ENCODE results near the gene RAE1.

RAE1 gene

GRCh38 chr20:57369596-57369995, 18.5 kb downstream of the RAE1 start:
- no peak overlapping the region for H3K56ac ChIP-seq (ENCODE audit: low read length)
- H2BK120ac ChIP-seq (ENCODE audit: low read depth, low read length): no peak overlapping the region
- no peak for DNase-seq
- H2AK5ac ChIP-seq (ENCODE audit: low read length): no peak overlapping the region
- H3K79me1 ChIP-seq (ENCODE audit: low read length): no peaks in the 10 kb centered on the region
- no peaks in the 10 kb centered on the region for H3K79me2 ChIP-seq (ENCODE audit: control insufficient read depth, insufficient read depth, low read length)
- no peak overlapping the region for H3K27ac ChIP-seq (ENCODE audit: low read depth, low read length)
- H3K27me3 ChIP-seq (ENCODE audit: insufficient read depth, low read length, poor library complexity): no peaks in the 10 kb centered on the region
- H3K4me2 ChIP-seq (ENCODE audit: low read length): no peak overlapping the region
- H3K4ac ChIP-seq (ENCODE audit: low read depth, low read length): no peak overlapping the region
- no peak overlapping the region for H2BK15ac ChIP-seq (replicated peaks; ENCODE audit: low read depth)
- H3K23ac ChIP-seq (ENCODE audit: low read length): no peak overlapping the region
- no peaks in the 10 kb centered on the region for H3K4me1 ChIP-seq (ENCODE audit: control insufficient read depth, low read depth, low read length)
- peaks cover 30% of the 10 kb centered on the region for H3K36me3 ChIP-seq (ENCODE audit: control insufficient read depth, insufficient read depth, low read length)
- no peak overlapping the region for H4K8ac ChIP-seq (ENCODE audit: low read depth, low read length)
- no peak overlapping the region for H3K4me3 ChIP-seq (ENCODE audit: low read length)
- H4K5ac ChIP-seq (ENCODE audit: low read length): no peak overlapping the region
- H3K9ac ChIP-seq (ENCODE audit: low read length): no peak overlapping the region
- no peak overlapping the region for H2BK5ac ChIP-seq (ENCODE audit: low read length)
- no peak overlapping the region for H3K18ac ChIP-seq (ENCODE audit: low read length)
- WGBS (ENCODE audit: extremely low coverage, insufficient coverage, low lambda C conversion rate): no CpG with 5 or more reads among the region's 3 CpGs

- no peaks in the 10 kb centered on the region for H3K79me2 ChIP-seq (ENCODE audit: control insufficient read depth, insufficient read depth, low read length)
- no peak overlapping the region for H2AK5ac ChIP-seq (ENCODE audit: low read length)
- H3K79me1 ChIP-seq (ENCODE audit: low read length): no peaks in the 10 kb centered on the region
- H4K5ac ChIP-seq (ENCODE audit: low read length): no peak overlapping the region
- no peak overlapping the region for H2BK15ac ChIP-seq (replicated peaks; ENCODE audit: low read depth)
- no peak overlapping the region for H3K9ac ChIP-seq (ENCODE audit: low read length)
- WGBS (ENCODE audit: extremely low coverage, insufficient coverage, low lambda C conversion rate): no CpG with 5 or more reads among the region's 9 CpGs
- no peak for DNase-seq
- H3K4me1 ChIP-seq (ENCODE audit: control insufficient read depth, low read depth, low read length): no peaks in the 10 kb centered on the region
- H3K4ac ChIP-seq (ENCODE audit: low read depth, low read length): no peak overlapping the region
- H3K27ac ChIP-seq (ENCODE audit: low read depth, low read length): no peak overlapping the region
- H3K23ac ChIP-seq (ENCODE audit: low read length): no peak overlapping the region
- no peak overlapping the region for H3K18ac ChIP-seq (ENCODE audit: low read length)
- no peak overlapping the region for H2BK5ac ChIP-seq (ENCODE audit: low read length)
- H3K36me3 ChIP-seq (ENCODE audit: control insufficient read depth, insufficient read depth, low read length): peaks cover 35% of the 10 kb centered on the region
- no peak overlapping the region for H4K8ac ChIP-seq (ENCODE audit: low read depth, low read length)
- H3K27me3 ChIP-seq (ENCODE audit: insufficient read depth, low read length, poor library complexity): no peaks in the 10 kb centered on the region
- H2BK120ac ChIP-seq (ENCODE audit: low read depth, low read length): no peak overlapping the region
- no peak overlapping the region for H3K4me3 ChIP-seq (ENCODE audit: low read length)
- no peak overlapping the region for H3K56ac ChIP-seq (ENCODE audit: low read length)
- no peak overlapping the region for H3K4me2 ChIP-seq (ENCODE audit: low read length)
Measured at GRCh38 chr20:57370316-57370715, 19.3 kb downstream of the RAE1 start.

GRCh38 chr20:57371363-57371762, 20.3 kb downstream of the RAE1 start:
- H2BK120ac ChIP-seq (ENCODE audit: low read depth, low read length): no peak overlapping the region
- no peak overlapping the region for H3K4me3 ChIP-seq (ENCODE audit: low read length)
- H3K4me2 ChIP-seq (ENCODE audit: low read length): no peak overlapping the region
- H2BK15ac ChIP-seq (replicated peaks; ENCODE audit: low read depth): no peak overlapping the region
- no peak overlapping the region for H3K27ac ChIP-seq (ENCODE audit: low read depth, low read length)
- H3K79me1 ChIP-seq (ENCODE audit: low read length): no peaks in the 10 kb centered on the region
- no peak overlapping the region for H4K5ac ChIP-seq (ENCODE audit: low read length)
- no peaks in the 10 kb centered on the region for H3K79me2 ChIP-seq (ENCODE audit: control insufficient read depth, insufficient read depth, low read length)
- H3K4me1 ChIP-seq (ENCODE audit: control insufficient read depth, low read depth, low read length): no peaks in the 10 kb centered on the region
- H3K18ac ChIP-seq (ENCODE audit: low read length): no peak overlapping the region
- no peak overlapping the region for H2BK5ac ChIP-seq (ENCODE audit: low read length)
- peaks cover 38% of the 10 kb centered on the region for H3K36me3 ChIP-seq (ENCODE audit: control insufficient read depth, insufficient read depth, low read length)
- no peak overlapping the region for H3K4ac ChIP-seq (ENCODE audit: low read depth, low read length)
- no CpG with 5 or more reads among the region's 4 CpGs for WGBS (ENCODE audit: extremely low coverage, insufficient coverage, low lambda C conversion rate)
- no peaks in the 10 kb centered on the region for H3K27me3 ChIP-seq (ENCODE audit: insufficient read depth, low read length, poor library complexity)
- H3K9ac ChIP-seq (ENCODE audit: low read length): no peak overlapping the region
- H3K23ac ChIP-seq (ENCODE audit: low read length): no peak overlapping the region
- DNase-seq: no peak
- no peak overlapping the region for H2AK5ac ChIP-seq (ENCODE audit: low read length)
- no peak overlapping the region for H3K56ac ChIP-seq (ENCODE audit: low read length)
- H4K8ac ChIP-seq (ENCODE audit: low read depth, low read length): no peak overlapping the region

GRCh38 chr20:57372157-57372556, 21.1 kb downstream of the RAE1 start:
- Histone ChIP-seq H2BK5ac (ENCODE audit: low read length) (no peak overlapping the region), H3K4me3 (ENCODE audit: low read length) (no peak overlapping the region), H3K23ac (ENCODE audit: low read length) (no peak overlapping the region), H2BK15ac (replicated peaks; ENCODE audit: low read depth) (no peak overlapping the region), H4K8ac (ENCODE audit: low read depth, low read length) (no peak overlapping the region), H3K79me2 (ENCODE audit: control insufficient read depth, insufficient read depth, low read length) (no peaks in the 10 kb centered on the region), H3K56ac (ENCODE audit: low read length) (no peak overlapping the region), H3K9ac (ENCODE audit: low read length) (no peak overlapping the region), H3K27ac (ENCODE audit: low read depth, low read length) (no peak overlapping the region), H2BK120ac (ENCODE audit: low read depth, low read length) (no peak overlapping the region), H3K79me1 (ENCODE audit: low read length) (no peaks in the 10 kb centered on the region), H3K27me3 (ENCODE audit: insufficient read depth, low read length, poor library complexity) (no peaks in the 10 kb centered on the region), H3K36me3 (ENCODE audit: control insufficient read depth, insufficient read depth, low read length) (peaks cover 35% of the 10 kb centered on the region), H3K4me2 (ENCODE audit: low read length) (no peak overlapping the region), H2AK5ac (ENCODE audit: low read length) (no peak overlapping the region), H3K4ac (ENCODE audit: low read depth, low read length) (no peak overlapping the region), H3K18ac (ENCODE audit: low read length) (no peak overlapping the region), H4K5ac (ENCODE audit: low read length) (no peak overlapping the region), H3K4me1 (ENCODE audit: control insufficient read depth, low read depth, low read length) (no peaks in the 10 kb centered on the region)
- no CpG with 5 or more reads among the region's 9 CpGs for WGBS (ENCODE audit: extremely low coverage, insufficient coverage, low lambda C conversion rate)
- no peak for DNase-seq

- H3K36me3 ChIP-seq (ENCODE audit: control insufficient read depth, insufficient read depth, low read length): peaks cover 35% of the 10 kb centered on the region
- no CpG with 5 or more reads among the region's 25 CpGs for WGBS (ENCODE audit: extremely low coverage, insufficient coverage, low lambda C conversion rate)
Measured at GRCh38 chr20:57372581-57373350, 21.7 kb downstream of the RAE1 start.

More at GRCh38 chr20:57372581-57373350, 21.7 kb downstream of the RAE1 start:
- Histone ChIP-seq H3K4me3 (ENCODE audit: low read length) (no peak overlapping the region), H4K5ac (ENCODE audit: low read length) (no peak overlapping the region), H2BK15ac (replicated peaks; ENCODE audit: low read depth) (no peak overlapping the region), H3K56ac (ENCODE audit: low read length) (no peak overlapping the region), H3K27me3 (ENCODE audit: insufficient read depth, low read length, poor library complexity) (no peaks in the 10 kb centered on the region), H3K18ac (ENCODE audit: low read length) (no peak overlapping the region), H3K79me2 (ENCODE audit: control insufficient read depth, insufficient read depth, low read length) (no peaks in the 10 kb centered on the region), H2BK5ac (ENCODE audit: low read length) (no peak overlapping the region), H3K4ac (ENCODE audit: low read depth, low read length) (no peak overlapping the region), H2AK5ac (ENCODE audit: low read length) (no peak overlapping the region), H2BK120ac (ENCODE audit: low read depth, low read length) (no peak overlapping the region), H3K9ac (ENCODE audit: low read length) (no peak overlapping the region), H3K27ac (ENCODE audit: low read depth, low read length) (no peak overlapping the region), H4K8ac (ENCODE audit: low read depth, low read length) (no peak overlapping the region), H3K23ac (ENCODE audit: low read length) (no peak overlapping the region), H3K79me1 (ENCODE audit: low read length) (no peaks in the 10 kb centered on the region), H3K4me2 (ENCODE audit: low read length) (no peak overlapping the region), H3K4me1 (ENCODE audit: control insufficient read depth, low read depth, low read length) (no peaks in the 10 kb centered on the region)
- DNase-seq: no peak
